ENCODE results near the gene NT5C3A.

GRCh38 chr7:33099154-33099940 lies 36.8 kb upstream of the NT5C3A start:
- TF ChIP-seq ZNF274 (IDR thresholded peaks at IDR 0.05; ENCODE audit: low read depth, low read length) (no peak), YY1 (IDR thresholded peaks at IDR 0.05; ENCODE audit: insufficient read depth, insufficient read length) (no peak)

All from NT2/D1 (cell line).